Esophagus muscularis mucosa (tissue), 3 donors: ENCODE measurements around the gene SYF2.

Source experiments
- POLR2A ChIP-seq: fragments of 450-650 bp; IDR thresholded peaks from one replicate; pipeline ENCODE4 v1.6.1; 2017; ENCODE audit warnings: antibody characterized with exemption, moderate library complexity, mild to moderate bottlenecking, low read depth
- POLR2AphosphoS5 ChIP-seq, 2 donors: sonication (generic); formaldehyde crosslinking; IDR thresholded peaks; one replicate each; pipeline ENCODE4 v1.6.1; 2017; ENCODE audit warnings: antibody characterized with exemption in 2 of 2
- TF ChIP-seq, protein P1 (sequence below), 3 experiments: fragments of 200-600 bp in 2 of 3; fragments of 450-650 bp in 1 of 3; sonication (generic) in 2 of 3; IDR thresholded peaks; one replicate each; pipeline ENCODE4 v1.5.1; 2017 to 2019; ENCODE audit warnings: antibody characterized with exemption in 3 of 3, mild to moderate bottlenecking in 2 of 3, moderate library complexity in 1 of 3

DNA sequence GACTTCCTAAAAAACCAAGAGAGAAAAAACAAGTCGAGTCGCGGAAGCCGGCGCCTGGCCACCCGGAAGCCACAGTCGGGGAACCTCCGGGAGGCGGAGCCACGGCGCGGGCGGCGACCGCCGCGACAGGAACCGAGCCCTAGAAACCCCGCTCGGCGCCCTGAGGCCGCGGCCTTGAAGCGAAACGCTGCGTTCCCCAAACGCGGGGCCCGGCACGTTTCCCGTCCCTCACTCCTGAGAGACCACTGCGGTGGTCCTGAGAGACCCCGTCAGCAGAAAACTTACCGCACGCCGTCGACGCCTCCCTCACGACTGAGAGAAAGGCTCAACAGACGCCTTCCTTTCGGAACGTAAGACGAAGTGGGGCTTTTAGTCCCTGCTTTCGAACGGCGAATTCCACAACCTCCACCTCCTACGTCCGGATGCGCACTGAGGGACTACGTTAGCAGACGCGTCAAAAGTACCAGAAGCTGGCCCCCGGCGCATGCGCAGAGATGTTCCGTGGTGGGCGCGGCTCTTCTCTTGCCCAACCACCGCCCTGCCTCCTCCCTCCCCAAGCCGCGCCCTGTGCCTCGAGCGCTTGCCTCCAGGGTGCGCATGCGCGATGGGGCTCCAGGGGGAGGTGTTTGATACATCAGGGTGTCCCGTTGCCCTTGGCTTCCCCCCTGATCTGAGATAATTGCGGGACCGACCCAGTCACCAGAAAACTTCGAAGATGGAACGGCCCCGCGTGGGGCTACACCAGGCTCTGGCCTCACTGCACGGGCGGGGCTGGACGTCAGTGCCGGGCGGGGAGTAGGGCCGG lies 14.9 kb upstream of the SYF2 start, which contains the start of gene RSRP1:
- TF ChIP-seq, protein P1, sequence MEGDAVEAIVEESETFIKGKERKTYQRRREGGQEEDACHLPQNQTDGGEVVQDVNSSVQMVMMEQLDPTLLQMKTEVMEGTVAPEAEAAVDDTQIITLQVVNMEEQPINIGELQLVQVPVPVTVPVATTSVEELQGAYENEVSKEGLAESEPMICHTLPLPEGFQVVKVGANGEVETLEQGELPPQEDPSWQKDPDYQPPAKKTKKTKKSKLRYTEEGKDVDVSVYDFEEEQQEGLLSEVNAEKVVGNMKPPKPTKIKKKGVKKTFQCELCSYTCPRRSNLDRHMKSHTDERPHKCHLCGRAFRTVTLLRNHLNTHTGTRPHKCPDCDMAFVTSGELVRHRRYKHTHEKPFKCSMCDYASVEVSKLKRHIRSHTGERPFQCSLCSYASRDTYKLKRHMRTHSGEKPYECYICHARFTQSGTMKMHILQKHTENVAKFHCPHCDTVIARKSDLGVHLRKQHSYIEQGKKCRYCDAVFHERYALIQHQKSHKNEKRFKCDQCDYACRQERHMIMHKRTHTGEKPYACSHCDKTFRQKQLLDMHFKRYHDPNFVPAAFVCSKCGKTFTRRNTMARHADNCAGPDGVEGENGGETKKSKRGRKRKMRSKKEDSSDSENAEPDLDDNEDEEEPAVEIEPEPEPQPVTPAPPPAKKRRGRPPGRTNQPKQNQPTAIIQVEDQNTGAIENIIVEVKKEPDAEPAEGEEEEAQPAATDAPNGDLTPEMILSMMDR (IDR thresholded peaks at IDR 0.05), result peak in 1 of 3 experiments; percentile 13
- TF ChIP-seq POLR2AphosphoS5 (IDR thresholded peaks at IDR 0.05), result peak; percentile 100
- peak; percentile 99 for TF ChIP-seq POLR2A
